ENCODE measurements around the gene MCTP1.

MCTP1 gene

DNA sequence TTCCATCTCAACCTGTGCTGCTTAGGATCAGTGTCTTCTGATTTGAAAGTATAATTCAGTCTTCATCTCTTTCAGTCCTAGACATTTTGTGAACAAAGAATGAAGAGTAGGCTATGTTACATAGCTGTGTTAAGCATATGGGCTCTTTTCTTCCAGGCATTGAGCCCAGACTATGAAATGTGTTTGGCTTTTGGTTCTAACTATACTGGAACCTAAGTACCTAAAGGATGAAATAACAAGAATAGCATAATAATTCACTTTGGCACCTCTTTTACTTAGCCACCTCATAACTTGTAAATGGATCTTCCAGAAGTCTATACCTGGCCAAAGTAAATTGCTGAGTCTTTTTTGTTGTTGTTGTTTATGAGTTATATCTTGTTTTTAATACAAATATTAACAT lies 595.0 kb downstream of the MCTP1 start:
- no peak for DNase-seq

DNA sequence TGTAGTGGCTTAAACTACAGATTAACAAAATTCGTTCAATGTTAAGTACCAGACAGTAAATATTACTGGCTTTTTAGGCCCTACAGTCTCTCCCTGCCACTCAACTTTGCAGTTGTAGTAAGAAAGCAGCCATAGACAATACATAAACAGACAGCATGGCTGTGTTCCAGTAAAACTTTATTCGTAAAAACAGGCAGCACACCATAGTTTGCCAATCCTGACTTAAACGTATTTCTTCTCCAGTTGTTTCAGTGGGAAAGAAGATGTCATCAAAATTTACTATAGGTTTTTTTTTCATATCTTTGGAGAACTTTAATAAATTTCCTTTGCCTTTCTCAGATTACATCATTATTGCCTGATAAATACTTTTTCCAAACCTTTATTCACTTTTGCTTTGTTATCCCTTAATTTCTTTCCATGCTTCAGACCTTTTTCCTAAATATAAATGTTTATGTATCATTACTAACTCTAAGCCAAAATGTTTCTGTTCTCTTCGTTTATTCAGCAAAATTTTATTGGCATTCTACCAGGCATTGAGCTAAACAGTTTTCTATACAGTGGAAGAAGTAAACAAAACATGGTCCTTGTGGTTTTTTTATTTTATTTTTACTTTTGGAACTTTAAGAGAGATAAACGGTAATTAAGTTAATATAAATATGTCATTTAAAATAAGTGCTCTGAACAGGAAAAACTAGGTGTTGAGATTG lies 601.9 kb downstream of the MCTP1 start:
- no peak for DNase-seq

DNA sequence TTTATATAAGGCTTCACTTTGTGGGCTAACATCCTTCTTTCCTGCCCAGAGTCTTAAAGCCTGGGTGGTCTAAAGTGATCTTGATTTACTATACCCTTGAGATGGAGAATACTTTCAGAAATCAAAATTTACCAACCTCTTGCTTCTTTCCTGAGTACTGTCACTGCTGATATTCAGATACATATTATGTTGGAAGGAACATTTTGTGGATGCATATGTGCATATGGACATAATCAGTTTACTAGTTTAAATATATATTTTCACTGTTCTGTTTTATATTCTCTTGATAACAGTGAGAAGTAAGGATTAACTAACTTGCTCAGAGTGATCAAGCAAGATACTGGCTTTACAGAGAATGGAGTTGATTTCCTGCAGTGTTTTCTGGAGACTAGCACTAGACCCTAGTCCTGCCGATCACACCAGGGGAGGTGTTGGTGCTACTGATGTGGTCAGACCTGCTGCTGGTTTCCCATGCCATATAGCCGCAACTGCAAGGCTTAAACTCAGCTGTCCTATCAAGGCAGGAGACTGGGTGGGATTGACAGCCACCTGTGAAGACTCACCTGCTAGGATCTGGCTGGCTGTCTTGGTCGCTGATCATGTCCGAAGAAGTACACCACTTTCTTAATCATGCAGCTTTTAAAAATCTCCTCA lies 608.8 kb downstream of the MCTP1 start:
- no peak for DNase-seq

DNA sequence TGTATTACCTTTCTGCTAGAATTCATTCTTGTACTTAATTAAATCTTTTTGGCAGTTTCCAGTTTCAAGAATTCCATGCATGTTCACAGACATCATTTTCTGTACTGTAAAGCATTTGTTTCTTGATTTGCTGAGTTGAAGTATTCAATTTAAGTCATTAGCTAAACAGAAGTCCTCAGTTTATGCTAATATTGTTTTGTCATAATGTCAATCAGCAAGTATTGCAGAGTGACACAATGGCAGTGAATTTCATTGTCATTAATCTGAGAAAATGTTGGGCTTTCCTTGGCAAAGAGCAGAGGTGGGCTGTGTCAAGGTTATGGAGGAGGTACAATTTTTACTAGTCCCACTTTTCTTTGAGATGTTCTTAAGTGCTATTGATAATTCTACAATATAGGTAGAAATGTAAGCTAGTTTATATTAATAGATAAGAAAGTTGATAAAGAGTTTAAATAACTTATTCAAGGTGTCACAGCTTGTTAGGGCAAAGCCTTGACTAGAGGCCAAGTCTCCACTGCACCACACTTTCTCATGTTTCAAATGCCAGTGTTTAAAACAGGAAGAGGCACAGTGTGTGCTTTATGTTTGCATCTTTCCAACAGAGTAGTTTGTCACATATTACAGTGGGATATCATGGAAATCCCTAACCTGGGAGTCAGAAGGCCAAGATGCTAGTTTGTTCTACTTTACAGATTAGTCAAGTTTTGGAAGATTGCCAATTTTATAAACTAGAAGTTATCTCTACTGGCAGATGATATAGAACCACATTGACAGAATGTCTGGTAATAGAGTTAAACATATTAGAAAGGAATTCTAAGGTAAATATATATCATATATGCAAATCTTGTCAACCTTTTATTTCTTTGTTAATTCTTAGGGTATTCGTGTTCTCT lies 610.2 kb downstream of the MCTP1 start:
- no peak for DNase-seq

DNA sequence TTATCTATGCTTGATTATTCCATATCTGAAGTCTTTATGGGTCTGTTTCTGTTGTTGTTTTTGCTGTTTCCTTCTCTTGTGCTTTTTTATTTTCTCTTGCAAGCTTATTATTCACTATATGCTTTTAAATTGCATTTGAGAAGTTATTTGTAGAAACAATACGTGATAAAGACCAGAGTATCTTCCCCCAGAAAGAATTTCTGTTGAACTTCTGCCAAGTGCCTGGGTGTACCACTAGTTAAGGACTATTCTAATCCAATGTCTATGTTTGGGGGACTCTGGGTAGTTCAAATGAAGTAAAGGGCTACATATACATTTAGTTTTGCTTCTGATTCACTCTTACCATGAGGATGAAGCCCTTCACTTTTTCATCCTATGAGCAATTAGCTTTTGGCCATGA lies 612.1 kb downstream of the MCTP1 start:
- no peak for DNase-seq

DNA sequence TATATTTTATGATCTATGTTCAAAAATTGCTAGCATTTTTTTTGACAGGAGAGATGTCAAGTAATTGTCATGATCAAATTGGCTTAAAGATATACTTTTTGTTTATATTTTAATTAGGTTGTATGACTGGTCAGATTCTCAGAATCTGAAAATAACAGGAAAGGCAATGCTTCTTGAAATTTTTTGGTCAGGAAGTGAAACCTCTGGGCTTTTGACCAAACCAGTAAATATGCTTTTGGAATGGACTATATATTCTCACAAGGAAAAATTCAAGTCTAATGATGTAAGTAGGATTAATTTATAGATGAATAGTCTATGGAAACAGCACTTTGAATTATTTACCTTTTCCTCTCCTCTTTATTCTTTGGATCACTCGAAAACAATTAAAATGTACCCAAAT lies 614.2 kb downstream of the MCTP1 start:
- no peak for DNase-seq

DNA sequence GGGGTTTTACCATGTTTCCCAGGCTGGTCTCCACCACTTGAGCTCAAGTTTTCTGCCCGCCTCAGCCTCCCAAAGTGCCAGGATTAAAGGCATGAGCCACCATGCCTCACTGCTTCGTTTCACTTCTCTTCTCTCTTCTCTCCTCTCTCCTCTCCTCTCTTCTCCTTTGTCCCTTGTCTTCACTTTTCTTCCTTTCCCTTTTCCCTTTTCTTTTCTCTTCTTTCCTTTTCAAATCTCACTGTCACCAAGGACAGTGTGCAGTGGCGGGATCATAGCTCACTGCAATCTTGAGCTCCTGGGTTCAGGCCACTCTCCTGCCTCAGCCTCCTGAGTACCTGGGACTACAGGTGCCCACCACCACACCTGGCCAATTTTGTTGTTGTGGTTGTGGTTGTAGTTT lies 617.0 kb downstream of the MCTP1 start:
- no peak for DNase-seq

DNA sequence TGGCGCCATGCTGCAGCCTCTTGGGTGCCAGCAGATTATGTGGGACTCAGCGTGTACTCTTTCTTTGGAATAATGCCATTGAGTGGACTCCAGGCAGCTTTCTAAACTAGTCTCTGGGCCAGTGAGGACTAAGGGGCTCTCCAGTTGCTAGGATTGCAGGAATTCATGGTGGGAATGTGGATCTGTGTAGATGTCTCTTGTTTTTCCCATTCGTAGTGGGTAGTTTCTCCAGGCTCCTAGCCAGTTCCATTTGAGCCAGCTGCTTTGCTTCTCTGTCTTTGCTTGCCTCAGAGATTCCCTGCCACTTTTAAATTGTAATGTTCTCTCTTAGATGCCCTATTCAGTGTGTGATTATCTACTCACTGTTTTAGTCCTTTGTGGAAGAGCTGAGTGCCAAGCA lies 623.8 kb downstream of the MCTP1 start:
- DNase-seq, result no peak

DNA sequence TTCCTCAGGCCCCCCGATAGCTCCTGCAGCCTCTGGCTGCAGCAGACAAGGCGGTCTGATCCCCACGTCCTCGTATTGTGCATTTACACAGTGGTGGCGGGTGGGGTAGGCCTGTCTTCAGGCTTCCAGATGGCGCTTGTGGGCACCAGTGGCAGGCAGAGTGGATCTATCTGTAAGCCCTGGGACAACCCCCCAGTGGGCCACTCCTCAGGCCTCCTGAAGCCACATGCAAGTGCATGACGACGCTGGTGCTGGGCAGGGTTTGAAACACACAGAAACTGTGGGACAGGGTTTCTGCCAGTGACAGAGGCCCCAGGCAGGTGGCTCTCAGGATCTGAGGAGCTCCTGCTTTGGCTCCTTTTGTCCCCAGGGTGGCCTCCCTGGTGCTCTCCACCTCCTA lies 624.4 kb downstream of the MCTP1 start:
- DNase-seq, result no peak

DNA sequence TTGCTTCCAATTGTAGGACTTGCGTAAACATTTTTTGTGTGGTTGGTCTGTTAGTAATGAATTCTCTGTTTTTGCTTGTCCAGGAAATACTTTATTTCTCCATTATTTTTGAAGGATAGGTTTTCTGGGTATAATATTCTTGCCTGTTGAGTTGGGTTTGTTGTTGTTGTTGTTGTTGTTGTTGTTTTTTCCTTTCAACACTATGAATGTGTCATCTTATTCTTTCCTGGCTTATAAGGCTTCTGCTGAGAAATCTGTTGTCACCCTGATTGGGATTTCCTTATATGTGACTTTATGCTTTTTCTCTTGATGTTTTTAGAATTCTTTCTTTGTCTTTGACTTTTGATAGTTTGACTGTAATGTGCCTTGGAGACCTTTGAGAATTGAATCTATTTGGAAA lies 626.6 kb downstream of the MCTP1 start:
- DNase-seq, result no peak
